Hair follicular keratinocyte (primary cell): ENCODE measurements around the gene LTBP1. TPM values are rescaled to one million over a fixed set of nuclear protein-coding genes. Genes with fewer than 3 reads are reported as not detected.

Source experiments
- total RNA-seq: library from RNA; depleted of rRNA; stranded (reverse); fragments of >200 nt; gene quantifications from 2 replicates; pipeline ENCODE4 v1.2.3, GENCODE V29; 2015

LTBP1 gene, protein sequence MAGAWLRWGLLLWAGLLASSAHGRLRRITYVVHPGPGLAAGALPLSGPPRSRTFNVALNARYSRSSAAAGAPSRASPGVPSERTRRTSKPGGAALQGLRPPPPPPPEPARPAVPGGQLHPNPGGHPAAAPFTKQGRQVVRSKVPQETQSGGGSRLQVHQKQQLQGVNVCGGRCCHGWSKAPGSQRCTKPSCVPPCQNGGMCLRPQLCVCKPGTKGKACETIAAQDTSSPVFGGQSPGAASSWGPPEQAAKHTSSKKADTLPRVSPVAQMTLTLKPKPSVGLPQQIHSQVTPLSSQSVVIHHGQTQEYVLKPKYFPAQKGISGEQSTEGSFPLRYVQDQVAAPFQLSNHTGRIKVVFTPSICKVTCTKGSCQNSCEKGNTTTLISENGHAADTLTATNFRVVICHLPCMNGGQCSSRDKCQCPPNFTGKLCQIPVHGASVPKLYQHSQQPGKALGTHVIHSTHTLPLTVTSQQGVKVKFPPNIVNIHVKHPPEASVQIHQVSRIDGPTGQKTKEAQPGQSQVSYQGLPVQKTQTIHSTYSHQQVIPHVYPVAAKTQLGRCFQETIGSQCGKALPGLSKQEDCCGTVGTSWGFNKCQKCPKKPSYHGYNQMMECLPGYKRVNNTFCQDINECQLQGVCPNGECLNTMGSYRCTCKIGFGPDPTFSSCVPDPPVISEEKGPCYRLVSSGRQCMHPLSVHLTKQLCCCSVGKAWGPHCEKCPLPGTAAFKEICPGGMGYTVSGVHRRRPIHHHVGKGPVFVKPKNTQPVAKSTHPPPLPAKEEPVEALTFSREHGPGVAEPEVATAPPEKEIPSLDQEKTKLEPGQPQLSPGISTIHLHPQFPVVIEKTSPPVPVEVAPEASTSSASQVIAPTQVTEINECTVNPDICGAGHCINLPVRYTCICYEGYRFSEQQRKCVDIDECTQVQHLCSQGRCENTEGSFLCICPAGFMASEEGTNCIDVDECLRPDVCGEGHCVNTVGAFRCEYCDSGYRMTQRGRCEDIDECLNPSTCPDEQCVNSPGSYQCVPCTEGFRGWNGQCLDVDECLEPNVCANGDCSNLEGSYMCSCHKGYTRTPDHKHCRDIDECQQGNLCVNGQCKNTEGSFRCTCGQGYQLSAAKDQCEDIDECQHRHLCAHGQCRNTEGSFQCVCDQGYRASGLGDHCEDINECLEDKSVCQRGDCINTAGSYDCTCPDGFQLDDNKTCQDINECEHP (N-terminal part only)
- 72.8 and 83.8 TPM in 2 replicates for total RNA-seq

DNA sequence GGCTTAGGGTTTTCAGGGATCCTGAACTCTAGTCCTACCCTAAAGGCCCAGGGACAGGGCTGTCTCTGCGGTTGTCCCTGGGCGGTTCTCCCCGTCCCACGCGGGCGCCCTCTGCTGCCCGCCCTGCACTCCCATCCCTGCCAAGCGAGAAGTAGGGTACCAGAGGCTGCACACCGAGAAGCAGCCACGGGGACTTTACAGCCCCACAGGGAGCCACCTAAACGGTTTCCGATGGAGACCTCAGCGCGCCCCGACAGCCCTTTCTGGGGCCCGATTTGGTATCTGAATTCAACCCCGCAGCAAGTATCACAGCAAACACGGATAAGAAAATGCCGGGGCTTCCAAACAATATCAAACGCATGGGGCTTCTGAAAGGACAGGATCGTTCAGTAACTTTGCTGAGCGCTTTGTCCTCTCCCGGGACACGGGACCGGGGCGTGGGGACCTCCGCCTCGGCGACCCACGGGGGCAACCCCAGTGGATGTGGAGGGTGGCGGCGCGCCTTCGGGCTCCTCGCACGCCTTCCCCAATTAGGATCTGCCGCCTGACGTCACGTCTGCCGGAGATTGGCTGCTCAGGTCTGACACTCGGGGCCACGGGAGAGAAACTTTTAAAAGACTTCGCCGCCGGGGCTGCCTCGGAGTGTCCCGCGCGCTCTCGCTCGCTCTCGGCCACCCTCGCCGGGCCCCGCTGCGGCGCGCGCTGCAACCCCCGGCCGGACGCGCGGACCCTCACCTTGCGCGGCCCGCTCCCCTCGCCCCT, at the start of gene LTBP1:
Gene LTBP1, plus strand, starts transcription at position 640 of the 762 bp plus-strand sequence. CDS start 372 bp downstream, outside the sequence.

